22Rv1 (cell line): ENCODE measurements around the gene MYLK.

ENCODE experiments used
- H3K27ac ChIP-seq: fragments of 450-650 bp; 2 replicates; pipeline ENCODE4 v1.5.1; 2017
- CTCF ChIP-seq: fragments of 450-650 bp; IDR thresholded peaks from 2 replicates; pipeline ENCODE4 v1.5.1; 2017; ENCODE audit warnings: mild to moderate bottlenecking
- ZFX ChIP-seq: fragments of 450-650 bp; IDR thresholded peaks from 2 replicates; pipeline ENCODE4 v1.6.1; 2017; ENCODE audit warnings: antibody characterized with exemption, borderline replicate concordance

Gene MYLK

GRCh38 chr3:123583561-123583960 is 300.6 kb downstream of the MYLK start:
- no peak for TF ChIP-seq ZFX
- TF ChIP-seq CTCF = no peak
- no peak overlapping the region for H3K27ac ChIP-seq

DNA sequence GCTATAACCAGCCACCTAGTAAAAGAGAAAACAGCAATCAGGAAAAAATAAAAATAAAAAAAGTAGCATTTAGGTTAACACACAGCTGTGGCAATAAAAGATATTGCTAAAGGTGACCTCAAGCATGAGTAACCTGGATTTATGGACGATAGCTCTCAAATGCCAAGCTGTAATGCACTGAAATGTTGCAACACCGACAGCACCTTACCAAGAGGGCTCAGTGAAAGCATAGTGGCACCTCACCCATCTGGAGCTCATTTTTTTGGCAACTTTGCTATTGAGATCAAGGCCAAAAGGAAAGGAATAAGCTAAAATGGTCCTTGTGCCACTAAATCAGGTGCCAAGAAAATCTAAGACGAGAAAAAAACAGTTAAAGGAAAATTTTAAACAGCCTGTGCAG is 301.8 kb downstream of the MYLK start:
- H3K27ac ChIP-seq = no peak overlapping the region
- no peak for TF ChIP-seq CTCF
- TF ChIP-seq ZFX = no peak

DNA sequence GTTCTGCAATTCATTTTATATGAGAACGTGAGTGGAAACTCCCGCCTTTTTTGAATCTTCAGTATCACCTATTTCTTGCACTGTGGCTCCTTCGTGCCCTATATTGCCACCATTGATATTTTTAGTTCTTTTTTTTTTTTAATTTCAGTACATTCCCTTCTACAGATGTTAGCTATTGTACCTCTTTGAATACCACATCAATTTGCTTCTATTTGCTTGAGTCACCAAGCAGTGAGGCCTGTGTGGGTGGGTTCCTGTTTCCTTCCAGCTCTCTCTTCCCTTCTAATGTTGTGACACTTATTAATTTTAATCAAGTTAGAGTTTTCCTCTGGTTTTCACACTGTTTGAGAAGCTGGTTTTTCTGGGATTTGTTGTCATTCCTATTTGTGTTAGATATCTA is 308.0 kb downstream of the MYLK start:
- TF ChIP-seq ZFX = no peak
- no peak for TF ChIP-seq CTCF
- H3K27ac ChIP-seq = no peak overlapping the region

- H3K27ac ChIP-seq = no peak overlapping the region
- TF ChIP-seq ZFX = no peak
- TF ChIP-seq CTCF = no peak
These were observed 312.2 kb downstream of the MYLK start for GRCh38 chr3:123571973-123572365.

DNA sequence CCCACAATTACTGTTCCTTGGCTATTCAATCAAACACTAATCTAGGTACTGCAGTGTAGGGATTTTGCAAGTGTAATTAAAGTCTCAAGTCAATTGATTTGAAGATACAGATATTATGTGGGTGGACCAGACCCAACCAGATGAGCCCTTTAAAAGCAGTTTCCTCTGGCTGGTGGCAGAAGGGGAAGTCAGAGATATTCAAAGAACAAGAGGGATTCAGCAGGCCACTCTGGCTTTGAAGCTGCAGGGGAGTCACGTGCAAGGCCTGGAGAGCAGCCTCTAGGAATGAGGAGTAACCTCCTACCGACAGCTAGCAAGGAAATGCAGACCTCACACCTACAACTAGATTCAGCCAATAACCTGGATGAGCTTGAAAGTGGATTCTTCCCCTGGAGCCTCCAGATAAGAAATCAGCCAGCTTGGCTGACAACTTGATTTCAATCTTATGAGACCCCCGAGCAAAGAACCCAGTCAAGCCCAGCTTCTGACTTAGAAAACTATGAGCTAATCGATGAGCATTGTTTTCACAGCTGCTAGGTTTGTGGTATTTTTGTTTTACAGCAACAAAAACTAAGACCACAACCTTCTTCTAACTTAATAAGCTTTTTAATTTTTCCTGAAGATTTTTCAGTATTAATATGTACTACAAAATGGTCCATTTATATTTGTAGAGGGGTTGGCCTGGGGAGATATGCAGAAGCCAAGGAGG is 312.7 kb downstream of the MYLK start:
- TF ChIP-seq ZFX = no peak
- no peak for TF ChIP-seq CTCF
- no peak overlapping the region for H3K27ac ChIP-seq

DNA sequence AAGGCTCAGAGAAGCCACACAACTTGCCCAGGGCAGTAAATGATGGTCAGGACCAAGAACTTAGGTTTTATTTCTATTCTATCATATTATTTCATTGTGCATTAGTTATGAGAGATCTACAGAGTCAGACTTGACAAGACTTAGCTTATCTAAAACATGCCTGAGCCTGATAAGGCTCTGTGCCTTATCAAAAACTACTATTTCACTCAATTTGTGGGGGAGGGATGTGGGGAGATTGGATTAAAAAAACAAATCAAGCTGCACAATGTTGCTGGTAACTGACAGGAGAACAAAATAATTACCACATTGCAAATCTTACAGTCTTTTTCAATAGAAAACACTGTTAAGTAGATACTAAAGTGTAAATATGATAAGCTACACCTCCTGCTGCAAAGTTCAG is 315.3 kb downstream of the MYLK start:
- TF ChIP-seq ZFX = no peak
- no peak for TF ChIP-seq CTCF
- H3K27ac ChIP-seq = no peak overlapping the region

GRCh38 chr3:123568034-123568433 is 316.1 kb downstream of the MYLK start:
- TF ChIP-seq CTCF = no peak
- no peak for TF ChIP-seq ZFX
- H3K27ac ChIP-seq = no peak overlapping the region
